ENCODE data around the gene ATOH8. TPM values are rescaled to one million over a fixed set of nuclear protein-coding genes. Genes with fewer than 3 reads are reported as not detected.

ATOH8 gene
- total RNA-seq, 4 donors from 2014 or later, result 34.5 to 79.5 (median 59.6) TPM

DNA sequence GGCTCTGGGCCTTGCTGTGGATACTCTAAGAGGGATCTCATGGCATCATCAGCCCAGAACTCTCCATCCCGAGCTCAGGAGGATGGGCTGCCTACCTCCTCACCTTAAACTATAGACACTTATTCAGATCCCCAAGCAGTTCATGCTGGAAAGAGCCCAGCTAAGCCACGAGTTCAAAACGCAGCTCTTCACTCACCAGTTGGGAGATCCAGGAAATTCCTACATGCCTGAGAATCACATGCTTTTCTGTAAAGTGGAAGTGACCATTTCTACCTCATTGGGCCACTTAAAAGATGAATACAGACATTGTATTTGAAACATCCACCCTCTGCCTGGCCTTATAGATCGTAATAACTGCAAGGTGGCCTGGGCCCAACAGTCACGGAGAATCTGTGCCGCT lies 6.6 kb downstream of the ATOH8 start:
- 54% methylated on average over 3 of the region's 6 CpGs; no CpG with 5 or more reads in 1 of the 2 donors for WGBS, 2 donors (ENCODE audit: low coverage in 1 of 2)
- H3K4me3 ChIP-seq, result peak overlapping the region in 1 of 2 donors; percentile 82
- H3K4me1 ChIP-seq, result peaks cover 0 to 97% (median 39%) of the 10 kb centered on the region in 3 donors
- no peaks in the 10 kb centered on the region for H3K27me3 ChIP-seq
- no peak for ATAC-seq
- TF ChIP-seq POLR2A (IDR thresholded peaks at IDR 0.05) (no peak), POLR2AphosphoS5 (IDR thresholded peaks at IDR 0.05) (no peak)
- no peak overlapping the region for H3K27ac ChIP-seq
- H3K36me3 ChIP-seq, result peaks cover 0 to 39% of the 10 kb centered on the region in 2 donors
- H3K9me3 ChIP-seq, result no peaks in the 10 kb centered on the region

DNA sequence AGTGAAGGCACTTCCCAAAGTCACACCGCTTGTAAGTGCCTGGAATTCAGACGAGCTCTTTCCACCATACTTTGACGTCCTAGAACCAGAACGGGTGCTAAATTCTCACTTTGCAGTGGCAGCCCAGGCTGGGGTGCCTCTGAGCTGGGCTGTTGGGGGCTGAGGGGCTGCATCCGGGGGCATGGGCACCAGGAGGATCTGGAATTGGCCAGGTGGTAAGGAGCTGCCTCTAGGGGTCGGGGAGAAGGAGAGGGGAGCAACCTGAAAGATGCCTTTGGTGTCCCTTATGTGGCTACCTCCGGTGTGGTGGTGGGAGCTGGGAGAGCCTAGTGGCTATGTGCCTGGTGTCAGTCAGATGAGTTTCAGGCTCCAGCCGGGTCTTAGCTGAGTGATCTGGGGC lies 7.1 kb downstream of the ATOH8 start:
- Histone ChIP-seq H3K9me3 (no peaks in the 10 kb centered on the region), H3K27ac (no peak overlapping the region), H3K27me3 (no peaks in the 10 kb centered on the region), H3K4me3 (no peak overlapping the region), H3K4me1 (peaks cover 0 to 97% (median 44%) of the 10 kb centered on the region in 3 donors), H3K36me3 (peaks cover 0 to 44% of the 10 kb centered on the region in 2 donors)
- ATAC-seq, result no peak
- 81 to 100% methylated on average over 2 to 4 of the region's 8 CpGs for WGBS, 2 donors (ENCODE audit: low coverage in 1 of 2)
- no peak for TF ChIP-seq POLR2A (IDR thresholded peaks at IDR 0.05)
- no peak for TF ChIP-seq EP300 (IDR thresholded peaks at IDR 0.05)
- TF ChIP-seq, protein P1, sequence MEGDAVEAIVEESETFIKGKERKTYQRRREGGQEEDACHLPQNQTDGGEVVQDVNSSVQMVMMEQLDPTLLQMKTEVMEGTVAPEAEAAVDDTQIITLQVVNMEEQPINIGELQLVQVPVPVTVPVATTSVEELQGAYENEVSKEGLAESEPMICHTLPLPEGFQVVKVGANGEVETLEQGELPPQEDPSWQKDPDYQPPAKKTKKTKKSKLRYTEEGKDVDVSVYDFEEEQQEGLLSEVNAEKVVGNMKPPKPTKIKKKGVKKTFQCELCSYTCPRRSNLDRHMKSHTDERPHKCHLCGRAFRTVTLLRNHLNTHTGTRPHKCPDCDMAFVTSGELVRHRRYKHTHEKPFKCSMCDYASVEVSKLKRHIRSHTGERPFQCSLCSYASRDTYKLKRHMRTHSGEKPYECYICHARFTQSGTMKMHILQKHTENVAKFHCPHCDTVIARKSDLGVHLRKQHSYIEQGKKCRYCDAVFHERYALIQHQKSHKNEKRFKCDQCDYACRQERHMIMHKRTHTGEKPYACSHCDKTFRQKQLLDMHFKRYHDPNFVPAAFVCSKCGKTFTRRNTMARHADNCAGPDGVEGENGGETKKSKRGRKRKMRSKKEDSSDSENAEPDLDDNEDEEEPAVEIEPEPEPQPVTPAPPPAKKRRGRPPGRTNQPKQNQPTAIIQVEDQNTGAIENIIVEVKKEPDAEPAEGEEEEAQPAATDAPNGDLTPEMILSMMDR (IDR thresholded peaks at IDR 0.05), result no peak
- TF ChIP-seq POLR2AphosphoS5 (IDR thresholded peaks at IDR 0.05), result no peak

DNA sequence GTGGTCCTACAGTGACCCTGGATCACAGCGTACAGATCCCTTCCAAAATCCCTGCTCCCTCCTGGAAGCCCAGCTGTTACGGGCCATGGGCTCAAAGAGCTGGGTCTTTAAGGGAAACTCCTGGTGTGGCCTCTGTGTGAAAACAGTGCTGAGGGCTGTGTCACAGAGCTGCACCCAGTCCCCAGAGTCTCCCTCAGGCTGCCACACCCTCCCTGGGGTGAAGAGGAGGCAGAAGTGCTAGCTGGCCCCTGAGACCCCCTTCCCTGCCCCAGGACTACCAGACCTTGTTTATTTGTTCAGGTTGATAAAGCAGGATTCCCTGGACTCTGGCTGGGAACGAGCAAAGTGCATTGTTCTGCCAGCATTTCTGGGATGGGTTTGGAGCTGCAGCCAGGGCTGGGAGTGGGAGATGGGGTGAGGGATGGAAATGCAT lies 7.7 kb downstream of the ATOH8 start:
- H3K36me3 ChIP-seq, result peaks cover 0 to 51% of the 10 kb centered on the region in 2 donors
- no peaks in the 10 kb centered on the region for H3K9me3 ChIP-seq
- no CpG with 5 or more reads among the region's 3 CpGs for WGBS, 2 donors (ENCODE audit: low coverage in 1 of 2)
- no peak overlapping the region for H3K4me3 ChIP-seq
- peaks cover 0 to 97% (median 42%) of the 10 kb centered on the region in 3 donors for H3K4me1 ChIP-seq
- TF ChIP-seq, protein P1 (IDR thresholded peaks at IDR 0.05), result no peak
- TF ChIP-seq EP300 (IDR thresholded peaks at IDR 0.05), result no peak
- TF ChIP-seq POLR2A (IDR thresholded peaks at IDR 0.05), result no peak
- TF ChIP-seq POLR2AphosphoS5 (IDR thresholded peaks at IDR 0.05), result no peak
- no peak for ATAC-seq
- H3K27ac ChIP-seq, result peak overlapping the region in 1 of 4 donors; percentile 8
- H3K27me3 ChIP-seq, result no peaks in the 10 kb centered on the region

DNA sequence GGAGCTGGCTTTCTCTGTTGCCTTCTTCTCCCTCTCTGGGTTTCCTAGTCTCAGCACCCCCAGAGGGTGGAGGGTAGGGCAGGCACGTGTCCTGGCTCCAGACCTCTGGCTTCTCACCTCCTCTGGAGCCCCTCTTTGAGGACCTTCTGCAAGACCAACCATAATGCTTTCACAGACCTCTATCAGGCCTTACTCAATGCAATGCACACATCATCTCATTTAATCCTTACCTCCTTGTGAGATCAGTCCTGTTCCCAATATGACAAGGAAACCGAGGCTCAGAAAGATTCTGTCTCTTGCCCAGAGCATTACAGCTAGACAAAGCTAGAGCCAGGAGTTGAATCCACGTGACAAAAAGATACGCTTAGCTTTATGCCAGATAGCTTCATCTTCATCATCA lies 8.2 kb downstream of the ATOH8 start:
- ATAC-seq, result no peak
- Histone ChIP-seq H3K36me3 (peaks cover 0 to 55% of the 10 kb centered on the region in 2 donors), H3K4me1 (peaks cover 0 to 97% (median 42%) of the 10 kb centered on the region in 3 donors), H3K4me3 (no peak overlapping the region), H3K9me3 (no peaks in the 10 kb centered on the region), H3K27ac (no peak overlapping the region), H3K27me3 (no peaks in the 10 kb centered on the region)
- WGBS, 2 donors (ENCODE audit: low coverage in 1 of 2), result 70 to 95% methylated on average over 3 to 4 of the region's 4 CpGs
- TF ChIP-seq, protein P1 (IDR thresholded peaks at IDR 0.05), result no peak
- TF ChIP-seq POLR2AphosphoS5 (IDR thresholded peaks at IDR 0.05), result no peak
- no peak for TF ChIP-seq POLR2A (IDR thresholded peaks at IDR 0.05)
- no peak for TF ChIP-seq EP300 (IDR thresholded peaks at IDR 0.05)

DNA sequence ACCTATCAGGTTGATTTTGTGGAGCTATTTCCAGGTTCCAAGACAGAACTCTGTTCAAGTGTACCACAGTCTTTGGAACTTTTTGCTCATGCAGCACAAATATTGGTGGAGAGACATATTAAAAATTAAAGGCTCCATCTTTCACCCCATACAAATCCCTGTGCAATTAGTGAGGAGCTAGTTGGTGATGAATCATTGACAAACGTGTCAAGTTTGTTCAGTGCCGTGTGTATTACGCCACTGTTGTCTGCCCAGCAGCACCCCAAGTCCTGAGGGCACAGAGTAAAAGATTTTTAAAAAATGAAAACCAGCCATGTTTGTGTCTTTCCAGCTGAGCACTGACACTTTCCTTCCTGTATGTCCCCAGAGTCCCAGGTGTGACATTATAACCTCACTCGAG lies 9.3 kb downstream of the ATOH8 start:
- Histone ChIP-seq H3K27me3 (no peaks in the 10 kb centered on the region), H3K4me3 (no peak overlapping the region), H3K27ac (no peak overlapping the region), H3K9me3 (no peaks in the 10 kb centered on the region), H3K36me3 (peaks cover 0 to 57% of the 10 kb centered on the region in 2 donors), H3K4me1 (peaks cover 0 to 97% (median 44%) of the 10 kb centered on the region in 3 donors)
- 70 to 80% methylated on average over 3 to 4 of the region's 4 CpGs for WGBS, 2 donors (ENCODE audit: low coverage in 1 of 2)
- no peak for TF ChIP-seq EP300 (IDR thresholded peaks at IDR 0.05)
- no peak for TF ChIP-seq POLR2AphosphoS5 (IDR thresholded peaks at IDR 0.05)
- no peak for TF ChIP-seq POLR2A (IDR thresholded peaks at IDR 0.05)
- TF ChIP-seq, protein P1 (IDR thresholded peaks at IDR 0.05), result no peak
- ATAC-seq, result no peak
